Measurements from ENCODE around the gene SNX33.
A peak's percentile ranks its signal among the peaks of the same experiment; 100 is the strongest.
"Not testable (repeated sequence)": the region's sequence is repeated elsewhere in the genome, so short reads cannot be mapped to it uniquely, and the experiment has no call there.

SNX33 gene

GRCh38 chr15:75680007-75680789, 32.5 kb downstream of the SNX33 start:
- no peak overlapping the region for H3K4me2 ChIP-seq
- H3K27ac ChIP-seq: peak overlapping the region; percentile 9; the same call in 1 of the 2 replicates
- no peaks in the 10 kb centered on the region for H3K27me3 ChIP-seq
- no peaks in the 10 kb centered on the region for H3K9me3 ChIP-seq
- H3K4me1 ChIP-seq: peaks cover 51% of the 10 kb centered on the region
- H3K4me3 ChIP-seq: no peak overlapping the region
- no peaks in the 10 kb centered on the region for H3K36me3 ChIP-seq
- TF ChIP-seq Cebpa-rat (IDR thresholded peaks at IDR 0.05): no peak
- H4K20me1 ChIP-seq: no peaks in the 10 kb centered on the region
- H3K9ac ChIP-seq: no peak overlapping the region

DNA sequence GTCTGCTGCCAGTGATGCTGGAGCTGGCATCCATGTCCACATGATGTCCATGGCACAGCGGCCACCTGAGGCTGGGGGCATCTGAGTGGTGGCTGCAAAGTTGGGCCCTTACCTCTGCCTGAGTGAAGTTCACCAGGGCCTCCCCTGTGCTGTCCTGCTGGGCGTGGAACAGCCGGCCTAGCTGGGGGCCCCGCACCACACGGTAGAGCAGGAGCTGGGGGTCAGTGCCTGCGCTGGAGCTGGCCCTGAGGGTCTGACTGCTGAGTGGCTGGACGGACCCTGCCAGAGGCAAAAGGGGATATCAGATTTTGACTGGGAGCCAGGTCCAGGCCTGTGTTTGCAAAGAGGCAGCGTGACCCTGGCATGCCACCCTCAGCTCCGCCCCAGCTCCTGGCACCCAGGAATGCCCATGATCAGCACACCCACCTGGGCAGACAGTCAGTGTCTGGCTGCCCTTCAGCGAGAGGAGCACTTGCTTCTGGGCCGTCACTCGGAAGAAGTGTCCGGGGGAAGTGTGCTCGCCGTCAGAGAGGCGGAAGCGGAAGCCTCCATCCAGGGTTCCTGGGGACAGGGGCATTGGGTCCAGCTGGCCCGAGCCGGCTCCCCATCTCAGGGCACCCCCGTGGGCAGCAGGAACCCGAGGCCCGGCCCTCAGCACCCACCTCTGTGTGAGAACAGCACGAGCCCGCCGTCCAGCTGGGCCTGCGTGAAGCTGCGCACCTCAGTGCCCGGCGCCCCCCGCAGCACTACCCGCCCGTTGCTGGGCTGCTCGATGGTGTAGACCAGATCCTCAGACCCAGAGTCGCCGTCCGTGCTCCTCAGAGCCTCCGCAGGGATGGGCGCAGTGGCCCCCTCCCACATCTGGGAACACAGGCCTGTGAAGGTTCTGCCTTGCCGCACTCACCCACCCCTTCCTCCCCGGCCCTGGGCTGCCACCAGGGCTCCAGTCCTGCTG, 34.7 kb downstream of the SNX33 start:
- no peak for TF ChIP-seq Cebpa-rat (IDR thresholded peaks at IDR 0.05)
- Histone ChIP-seq H3K36me3 (no peaks in the 10 kb centered on the region), H3K27me3 (no peaks in the 10 kb centered on the region)

DNA sequence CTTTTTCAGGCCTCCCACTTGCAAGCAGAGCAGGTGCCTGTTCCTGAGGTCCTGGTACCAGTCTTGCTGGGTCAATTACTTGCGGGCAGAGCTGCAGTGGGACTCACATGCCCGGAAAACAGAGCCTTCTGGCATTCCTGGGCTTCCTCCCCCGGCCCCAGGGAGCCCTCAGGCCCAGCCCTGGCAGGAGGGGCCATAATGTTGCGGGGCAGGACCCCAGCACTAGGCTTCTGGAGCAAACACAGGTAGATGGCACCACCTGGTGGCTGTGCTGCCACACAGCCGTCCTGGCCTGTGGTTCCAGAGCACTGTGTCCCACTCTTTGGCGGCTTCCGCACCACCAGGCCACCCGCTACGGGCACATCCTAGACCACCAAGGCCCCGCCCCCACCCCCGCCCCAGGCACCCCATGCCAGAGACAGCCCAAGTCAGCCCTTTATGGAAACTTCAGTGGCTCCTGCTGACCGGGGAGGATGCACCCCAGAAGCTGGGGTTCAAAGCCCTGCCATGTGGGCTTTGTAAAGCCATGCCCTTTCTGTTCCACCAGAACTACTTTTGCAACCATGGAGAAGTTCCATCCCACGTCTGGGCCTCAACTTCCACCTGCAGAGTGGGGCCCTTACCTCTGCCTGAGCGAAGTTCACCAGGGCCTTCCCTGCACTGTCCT, 36.1 kb downstream of the SNX33 start:
- Histone ChIP-seq H3K4me1 (peaks cover 35% of the 10 kb centered on the region), H3K27ac (0 out of 2 replicates have a peak overlapping the region, but pooled peaks have one; percentile 19), H3K4me2 (peak overlapping the region; percentile 56)
- not testable (repeated sequence) for H3K4me3 ChIP-seq, H3K36me3 ChIP-seq, H3K9ac ChIP-seq, H4K20me1 ChIP-seq, H3K27me3 ChIP-seq, H3K9me3 ChIP-seq

More for the DNA sequence above, 34.7 kb downstream of the SNX33 start:
- H3K9ac ChIP-seq: no peak overlapping the region
- no peak overlapping the region for H3K4me2 ChIP-seq
- H4K20me1 ChIP-seq: no peaks in the 10 kb centered on the region
- H3K4me3 ChIP-seq: no peak overlapping the region
- peaks cover 48% of the 10 kb centered on the region for H3K4me1 ChIP-seq
- H3K27ac ChIP-seq: no peak overlapping the region
- H3K9me3 ChIP-seq: no peaks in the 10 kb centered on the region

DNA sequence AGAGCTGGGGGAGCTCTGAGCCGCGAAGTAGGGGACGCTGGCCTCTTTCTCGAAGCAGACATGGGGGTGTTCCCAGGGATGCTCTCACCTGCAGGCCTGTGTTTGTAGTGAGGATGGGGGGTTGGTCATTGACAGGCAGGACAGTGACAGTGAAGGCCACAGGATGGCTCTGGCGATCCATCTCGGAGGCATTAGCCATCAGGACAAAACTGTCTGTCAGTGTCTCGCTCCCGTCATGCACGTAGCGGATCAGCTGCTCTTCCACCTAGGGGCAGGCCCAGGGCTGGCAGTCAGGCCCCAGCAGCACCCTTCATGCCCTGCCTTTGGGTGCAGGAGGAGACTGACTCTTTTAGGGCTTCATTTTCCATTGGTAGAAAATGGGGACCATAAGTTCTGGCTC, 36.9 kb downstream of the SNX33 start:
- Histone ChIP-seq H3K4me1 (peaks cover 27% of the 10 kb centered on the region), H3K4me3 (no peak overlapping the region), H3K36me3 (no peaks in the 10 kb centered on the region), H3K9me3 (no peaks in the 10 kb centered on the region), H3K4me2 (no peak overlapping the region), H3K9ac (no peak overlapping the region), H3K27ac (no peak overlapping the region), H3K27me3 (no peaks in the 10 kb centered on the region), H4K20me1 (no peaks in the 10 kb centered on the region)
- TF ChIP-seq Cebpa-rat (IDR thresholded peaks at IDR 0.05): no peak

DNA sequence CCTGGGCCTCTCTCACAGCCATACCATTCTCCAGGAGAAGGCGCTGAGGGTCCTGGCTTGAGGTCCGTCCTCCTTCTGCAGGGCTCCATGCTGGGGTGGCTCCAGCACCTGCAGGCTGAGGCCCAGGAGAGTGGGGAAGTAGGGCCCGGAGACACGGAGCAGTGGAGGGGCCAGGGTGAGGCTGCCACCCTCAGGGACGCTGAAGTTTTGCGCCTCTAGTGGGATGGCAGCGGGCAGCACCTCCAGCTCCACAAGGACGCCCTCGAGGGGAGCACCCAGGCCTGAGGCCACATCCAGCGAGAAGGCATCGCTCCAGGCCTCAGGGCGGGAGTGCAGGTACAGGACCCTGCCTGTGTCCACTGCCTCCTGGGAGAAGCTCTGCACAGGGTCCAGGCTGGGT, 37.5 kb downstream of the SNX33 start:
- no peak overlapping the region for H3K4me3 ChIP-seq
- TF ChIP-seq Cebpa-rat (IDR thresholded peaks at IDR 0.05): no peak
- H3K27ac ChIP-seq: no peak overlapping the region
- H3K9ac ChIP-seq: no peak overlapping the region
- no peaks in the 10 kb centered on the region for H3K27me3 ChIP-seq
- no peaks in the 10 kb centered on the region for H4K20me1 ChIP-seq
- H3K4me2 ChIP-seq: no peak overlapping the region
- no peaks in the 10 kb centered on the region for H3K36me3 ChIP-seq
- H3K9me3 ChIP-seq: no peaks in the 10 kb centered on the region
- peaks cover 26% of the 10 kb centered on the region for H3K4me1 ChIP-seq

DNA sequence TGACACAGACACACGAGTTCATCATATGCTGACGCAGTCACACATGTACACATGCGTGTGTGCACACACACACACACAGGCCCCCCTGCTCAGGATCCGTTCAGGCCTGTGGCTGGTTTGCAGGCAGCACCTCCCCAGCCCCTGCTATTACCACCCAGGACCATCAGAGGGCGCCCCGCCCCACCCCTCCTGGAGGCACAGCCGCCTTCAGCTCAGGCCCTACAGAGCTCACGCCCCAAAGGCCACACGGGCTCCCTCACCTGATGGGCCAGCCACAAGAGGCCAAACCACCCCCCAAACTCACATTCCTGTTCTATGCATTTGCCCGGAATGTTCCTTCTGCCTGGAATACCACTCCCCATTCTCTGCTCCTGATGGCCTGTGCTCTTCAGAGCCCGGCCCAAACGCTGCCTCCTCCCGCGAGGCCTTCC, 38.5 kb downstream of the SNX33 start:
- H3K9me3 ChIP-seq, H3K36me3 ChIP-seq, H3K27me3 ChIP-seq, H3K4me3 ChIP-seq, H3K4me2 ChIP-seq, H3K9ac ChIP-seq, H3K27ac ChIP-seq, H4K20me1 ChIP-seq: not testable (repeated sequence)
- H3K4me1 ChIP-seq: peaks cover 31% of the 10 kb centered on the region

GRCh38 chr15:75687486-75688277, 40.0 kb downstream of the SNX33 start:
- no peaks in the 10 kb centered on the region for H3K9me3 ChIP-seq
- no peaks in the 10 kb centered on the region for H4K20me1 ChIP-seq
- no peaks in the 10 kb centered on the region for H3K27me3 ChIP-seq
- H3K4me2 ChIP-seq: no peak overlapping the region
- no peaks in the 10 kb centered on the region for H3K36me3 ChIP-seq
- H3K4me1 ChIP-seq: peaks cover 46% of the 10 kb centered on the region
- H3K27ac ChIP-seq: no peak overlapping the region
- no peak for TF ChIP-seq Cebpa-rat (IDR thresholded peaks at IDR 0.05)
- no peak overlapping the region for H3K4me3 ChIP-seq
- no peak overlapping the region for H3K9ac ChIP-seq

- Histone ChIP-seq H3K36me3 (no peaks in the 10 kb centered on the region), H3K9me3 (no peaks in the 10 kb centered on the region), H3K27me3 (no peaks in the 10 kb centered on the region), H3K4me3 (no peak overlapping the region), H4K20me1 (no peaks in the 10 kb centered on the region), H3K27ac (no peak overlapping the region), H3K9ac (no peak overlapping the region), H3K4me1 (peaks cover 49% of the 10 kb centered on the region), H3K4me2 (no peak overlapping the region)
- TF ChIP-seq Cebpa-rat (IDR thresholded peaks at IDR 0.05): no peak
Measured at GRCh38 chr15:75688278-75688557, 40.5 kb downstream of the SNX33 start.

- Histone ChIP-seq H3K4me1 (peaks cover 50% of the 10 kb centered on the region), H3K4me3 (no peak overlapping the region), H3K9me3 (no peaks in the 10 kb centered on the region), H3K27me3 (no peaks in the 10 kb centered on the region), H3K27ac (no peak overlapping the region), H3K36me3 (no peaks in the 10 kb centered on the region), H4K20me1 (no peaks in the 10 kb centered on the region), H3K4me2 (no peak overlapping the region), H3K9ac (no peak overlapping the region)
- TF ChIP-seq Cebpa-rat (IDR thresholded peaks at IDR 0.05): no peak
Measured at GRCh38 chr15:75688831-75689230, 41.1 kb downstream of the SNX33 start.

- not testable (repeated sequence) for H3K27ac ChIP-seq, H3K27me3 ChIP-seq, H4K20me1 ChIP-seq, H3K4me3 ChIP-seq, H3K9ac ChIP-seq, H3K9me3 ChIP-seq, H3K36me3 ChIP-seq, H3K4me2 ChIP-seq
- H3K4me1 ChIP-seq: peaks cover 50% of the 10 kb centered on the region
Measured at GRCh38 chr15:75689429-75689828, 41.7 kb downstream of the SNX33 start.

DNA sequence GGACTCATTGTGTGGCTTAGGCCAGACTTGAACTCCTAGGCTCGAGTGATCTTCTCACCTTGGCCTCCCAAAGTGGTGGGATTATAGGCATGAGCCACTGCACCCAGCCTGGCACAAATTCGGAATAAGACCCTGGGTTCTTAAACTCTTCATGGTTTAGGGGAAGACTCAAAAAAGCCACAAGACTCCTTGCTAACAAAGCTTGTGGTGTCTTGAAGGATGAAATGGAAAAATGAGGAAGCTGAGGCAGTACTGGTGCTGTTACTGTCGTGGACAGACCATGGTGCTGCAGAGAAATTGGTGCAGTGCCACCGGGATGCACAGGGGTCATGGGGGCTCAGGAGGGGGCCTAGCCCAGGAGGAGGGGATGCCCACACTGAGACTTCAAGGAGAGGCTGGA, 44.6 kb downstream of the SNX33 start:
- H3K36me3 ChIP-seq, H3K4me3 ChIP-seq, H3K9me3 ChIP-seq, H4K20me1 ChIP-seq, H3K9ac ChIP-seq, H3K27me3 ChIP-seq, H3K27ac ChIP-seq: not testable (repeated sequence)
- Histone ChIP-seq H3K4me1 (peaks cover 71% of the 10 kb centered on the region), H3K4me2 (peak overlapping the region; percentile 94)

- Histone ChIP-seq H3K4me1 (peaks cover 78% of the 10 kb centered on the region), H3K4me3 (0 out of 2 replicates have a peak overlapping the region, but pooled peaks have one; percentile 37), H3K9ac (peak overlapping the region; percentile 68; the same call in 1 of the 2 replicates), H3K27ac (peak overlapping the region; percentile 84), H3K4me2 (peak overlapping the region; percentile 94)
- H3K27me3 ChIP-seq, H4K20me1 ChIP-seq, H3K36me3 ChIP-seq, H3K9me3 ChIP-seq: not testable (repeated sequence)
Measured at GRCh38 chr15:75693028-75693427, 45.3 kb downstream of the SNX33 start.

All from BLaER1 (cell line).